ENCODE measurements around the gene GBA2.

DNA sequence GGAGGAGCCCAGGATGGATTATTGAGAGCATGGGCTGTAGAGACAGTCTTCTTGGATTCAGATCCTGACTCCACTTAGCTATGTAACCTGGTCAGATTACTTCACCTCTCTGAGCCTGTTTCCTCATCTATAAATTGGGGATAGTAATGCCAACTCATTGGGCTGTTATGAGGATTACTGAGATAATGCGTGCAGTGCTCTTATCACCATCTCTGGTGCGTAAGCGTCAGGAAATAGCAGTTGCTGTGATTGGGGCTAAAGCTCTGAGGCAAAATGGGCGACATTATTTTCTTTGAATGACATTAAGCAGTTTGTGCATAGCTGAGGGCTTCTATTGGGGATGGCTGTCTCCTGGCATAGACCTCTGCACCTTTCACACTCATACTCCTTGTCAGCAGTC, 6.0 kb upstream of the GBA2 start:
- TF ChIP-seq, protein P1, sequence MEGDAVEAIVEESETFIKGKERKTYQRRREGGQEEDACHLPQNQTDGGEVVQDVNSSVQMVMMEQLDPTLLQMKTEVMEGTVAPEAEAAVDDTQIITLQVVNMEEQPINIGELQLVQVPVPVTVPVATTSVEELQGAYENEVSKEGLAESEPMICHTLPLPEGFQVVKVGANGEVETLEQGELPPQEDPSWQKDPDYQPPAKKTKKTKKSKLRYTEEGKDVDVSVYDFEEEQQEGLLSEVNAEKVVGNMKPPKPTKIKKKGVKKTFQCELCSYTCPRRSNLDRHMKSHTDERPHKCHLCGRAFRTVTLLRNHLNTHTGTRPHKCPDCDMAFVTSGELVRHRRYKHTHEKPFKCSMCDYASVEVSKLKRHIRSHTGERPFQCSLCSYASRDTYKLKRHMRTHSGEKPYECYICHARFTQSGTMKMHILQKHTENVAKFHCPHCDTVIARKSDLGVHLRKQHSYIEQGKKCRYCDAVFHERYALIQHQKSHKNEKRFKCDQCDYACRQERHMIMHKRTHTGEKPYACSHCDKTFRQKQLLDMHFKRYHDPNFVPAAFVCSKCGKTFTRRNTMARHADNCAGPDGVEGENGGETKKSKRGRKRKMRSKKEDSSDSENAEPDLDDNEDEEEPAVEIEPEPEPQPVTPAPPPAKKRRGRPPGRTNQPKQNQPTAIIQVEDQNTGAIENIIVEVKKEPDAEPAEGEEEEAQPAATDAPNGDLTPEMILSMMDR (IDR thresholded peaks at IDR 0.05; ENCODE audit: insufficient read depth, low read length) = no peak
- TF ChIP-seq, protein P2, sequence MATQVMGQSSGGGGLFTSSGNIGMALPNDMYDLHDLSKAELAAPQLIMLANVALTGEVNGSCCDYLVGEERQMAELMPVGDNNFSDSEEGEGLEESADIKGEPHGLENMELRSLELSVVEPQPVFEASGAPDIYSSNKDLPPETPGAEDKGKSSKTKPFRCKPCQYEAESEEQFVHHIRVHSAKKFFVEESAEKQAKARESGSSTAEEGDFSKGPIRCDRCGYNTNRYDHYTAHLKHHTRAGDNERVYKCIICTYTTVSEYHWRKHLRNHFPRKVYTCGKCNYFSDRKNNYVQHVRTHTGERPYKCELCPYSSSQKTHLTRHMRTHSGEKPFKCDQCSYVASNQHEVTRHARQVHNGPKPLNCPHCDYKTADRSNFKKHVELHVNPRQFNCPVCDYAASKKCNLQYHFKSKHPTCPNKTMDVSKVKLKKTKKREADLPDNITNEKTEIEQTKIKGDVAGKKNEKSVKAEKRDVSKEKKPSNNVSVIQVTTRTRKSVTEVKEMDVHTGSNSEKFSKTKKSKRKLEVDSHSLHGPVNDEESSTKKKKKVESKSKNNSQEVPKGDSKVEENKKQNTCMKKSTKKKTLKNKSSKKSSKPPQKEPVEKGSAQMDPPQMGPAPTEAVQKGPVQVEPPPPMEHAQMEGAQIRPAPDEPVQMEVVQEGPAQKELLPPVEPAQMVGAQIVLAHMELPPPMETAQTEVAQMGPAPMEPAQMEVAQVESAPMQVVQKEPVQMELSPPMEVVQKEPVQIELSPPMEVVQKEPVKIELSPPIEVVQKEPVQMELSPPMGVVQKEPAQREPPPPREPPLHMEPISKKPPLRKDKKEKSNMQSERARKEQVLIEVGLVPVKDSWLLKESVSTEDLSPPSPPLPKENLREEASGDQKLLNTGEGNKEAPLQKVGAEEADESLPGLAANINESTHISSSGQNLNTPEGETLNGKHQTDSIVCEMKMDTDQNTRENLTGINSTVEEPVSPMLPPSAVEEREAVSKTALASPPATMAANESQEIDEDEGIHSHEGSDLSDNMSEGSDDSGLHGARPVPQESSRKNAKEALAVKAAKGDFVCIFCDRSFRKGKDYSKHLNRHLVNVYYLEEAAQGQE (IDR thresholded peaks at IDR 0.05; ENCODE audit: insufficient replicate concordance, low read depth) = no peak
- TF ChIP-seq POLR2AphosphoS5 (IDR thresholded peaks at IDR 0.05; ENCODE audit: low read depth) (no peak), GABPA (IDR thresholded peaks at IDR 0.05; ENCODE audit: low read depth) (no peak)
